AG09309 (cell line): ENCODE results near the gene ARHGAP6.
A peak's percentile ranks its signal among the peaks of the same experiment; 100 is the strongest.

Experiments used
- DNase-seq: peaks from one replicate; pipeline ENCODE4 v3.0.0-alpha.2; 2010; ENCODE audit warnings: low read depth
- H3K4me3 ChIP-seq: 2 replicates; pipeline ENCODE4 v1.5.1; 2011; ENCODE audit warnings: mild to moderate bottlenecking, low read depth, low read length, moderate library complexity; ENCODE audit not compliant: control insufficient read depth
- TF ChIP-seq, protein P1 (sequence below): IDR thresholded peaks from 2 replicates; pipeline ENCODE4 v1.5.1; 2011; ENCODE audit warnings: mild to moderate bottlenecking, low read depth, low read length, inconsistent platforms; ENCODE audit not compliant: insufficient read depth, control insufficient read depth; ENCODE audit errors: missing control alignments

Gene ARHGAP6, protein sequence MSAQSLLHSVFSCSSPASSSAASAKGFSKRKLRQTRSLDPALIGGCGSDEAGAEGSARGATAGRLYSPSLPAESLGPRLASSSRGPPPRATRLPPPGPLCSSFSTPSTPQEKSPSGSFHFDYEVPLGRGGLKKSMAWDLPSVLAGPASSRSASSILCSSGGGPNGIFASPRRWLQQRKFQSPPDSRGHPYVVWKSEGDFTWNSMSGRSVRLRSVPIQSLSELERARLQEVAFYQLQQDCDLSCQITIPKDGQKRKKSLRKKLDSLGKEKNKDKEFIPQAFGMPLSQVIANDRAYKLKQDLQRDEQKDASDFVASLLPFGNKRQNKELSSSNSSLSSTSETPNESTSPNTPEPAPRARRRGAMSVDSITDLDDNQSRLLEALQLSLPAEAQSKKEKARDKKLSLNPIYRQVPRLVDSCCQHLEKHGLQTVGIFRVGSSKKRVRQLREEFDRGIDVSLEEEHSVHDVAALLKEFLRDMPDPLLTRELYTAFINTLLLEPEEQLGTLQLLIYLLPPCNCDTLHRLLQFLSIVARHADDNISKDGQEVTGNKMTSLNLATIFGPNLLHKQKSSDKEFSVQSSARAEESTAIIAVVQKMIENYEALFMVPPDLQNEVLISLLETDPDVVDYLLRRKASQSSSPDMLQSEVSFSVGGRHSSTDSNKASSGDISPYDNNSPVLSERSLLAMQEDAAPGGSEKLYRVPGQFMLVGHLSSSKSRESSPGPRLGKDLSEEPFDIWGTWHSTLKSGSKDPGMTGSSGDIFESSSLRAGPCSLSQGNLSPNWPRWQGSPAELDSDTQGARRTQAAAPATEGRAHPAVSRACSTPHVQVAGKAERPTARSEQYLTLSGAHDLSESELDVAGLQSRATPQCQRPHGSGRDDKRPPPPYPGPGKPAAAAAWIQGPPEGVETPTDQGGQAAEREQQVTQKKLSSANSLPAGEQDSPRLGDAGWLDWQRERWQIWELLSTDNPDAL (N-terminal part only)

DNA sequence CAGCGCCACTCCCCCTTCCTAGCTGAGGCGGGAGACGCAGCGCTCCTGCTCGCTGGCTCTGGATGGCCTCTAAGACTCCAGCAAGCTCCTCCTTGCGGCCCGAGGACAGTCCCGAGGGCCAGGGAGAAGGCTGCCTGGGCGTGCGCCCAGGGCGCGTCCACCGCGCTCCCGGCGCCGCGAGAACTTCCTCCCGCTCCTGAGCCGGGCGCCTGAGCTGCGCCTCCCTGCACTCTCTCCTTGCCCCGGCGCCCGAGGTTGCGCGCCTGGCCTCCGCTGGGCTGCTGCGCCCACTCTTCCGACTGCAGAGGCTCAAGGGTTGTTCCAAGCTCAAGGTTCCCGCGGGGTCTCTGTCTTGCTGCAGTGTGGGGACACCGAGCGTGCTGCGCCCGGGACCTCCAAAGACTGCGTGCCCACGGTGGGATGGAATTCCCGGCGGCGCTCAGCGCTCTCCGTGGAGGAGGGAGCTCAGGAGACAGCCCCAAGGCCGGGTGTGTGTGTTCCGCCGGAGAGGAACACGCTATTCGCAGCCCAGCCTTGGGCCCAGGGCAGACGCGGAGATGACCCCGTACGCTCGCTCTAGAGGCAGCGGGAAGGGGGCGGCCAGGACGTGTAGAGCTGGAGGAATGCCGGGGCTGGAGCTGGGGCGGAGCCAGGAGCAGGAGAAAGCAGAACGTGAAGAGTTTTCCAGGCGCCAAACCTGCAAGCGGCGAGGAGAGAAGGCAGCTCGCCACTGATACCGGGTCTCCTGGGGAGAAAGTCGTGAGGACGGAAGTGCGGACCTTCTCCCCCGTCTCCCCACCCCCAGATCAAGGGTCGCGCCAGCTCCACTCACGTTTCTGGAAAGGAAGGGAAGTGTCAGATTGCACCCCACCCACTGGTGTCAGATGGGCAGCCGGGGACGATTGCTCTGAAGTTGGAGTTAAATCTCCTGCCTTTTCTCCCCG, at the start of gene ARHGAP6:
Gene ARHGAP6, minus strand, starts transcription at position 753 of the 944 bp plus-strand sequence. CDS start 1,092 bp downstream, outside the sequence.
- TF ChIP-seq, protein P1, sequence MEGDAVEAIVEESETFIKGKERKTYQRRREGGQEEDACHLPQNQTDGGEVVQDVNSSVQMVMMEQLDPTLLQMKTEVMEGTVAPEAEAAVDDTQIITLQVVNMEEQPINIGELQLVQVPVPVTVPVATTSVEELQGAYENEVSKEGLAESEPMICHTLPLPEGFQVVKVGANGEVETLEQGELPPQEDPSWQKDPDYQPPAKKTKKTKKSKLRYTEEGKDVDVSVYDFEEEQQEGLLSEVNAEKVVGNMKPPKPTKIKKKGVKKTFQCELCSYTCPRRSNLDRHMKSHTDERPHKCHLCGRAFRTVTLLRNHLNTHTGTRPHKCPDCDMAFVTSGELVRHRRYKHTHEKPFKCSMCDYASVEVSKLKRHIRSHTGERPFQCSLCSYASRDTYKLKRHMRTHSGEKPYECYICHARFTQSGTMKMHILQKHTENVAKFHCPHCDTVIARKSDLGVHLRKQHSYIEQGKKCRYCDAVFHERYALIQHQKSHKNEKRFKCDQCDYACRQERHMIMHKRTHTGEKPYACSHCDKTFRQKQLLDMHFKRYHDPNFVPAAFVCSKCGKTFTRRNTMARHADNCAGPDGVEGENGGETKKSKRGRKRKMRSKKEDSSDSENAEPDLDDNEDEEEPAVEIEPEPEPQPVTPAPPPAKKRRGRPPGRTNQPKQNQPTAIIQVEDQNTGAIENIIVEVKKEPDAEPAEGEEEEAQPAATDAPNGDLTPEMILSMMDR: no peak
- peak within 1 kb of the TSS; percentile 43 for H3K4me3 ChIP-seq
- no peak for DNase-seq

DNA sequence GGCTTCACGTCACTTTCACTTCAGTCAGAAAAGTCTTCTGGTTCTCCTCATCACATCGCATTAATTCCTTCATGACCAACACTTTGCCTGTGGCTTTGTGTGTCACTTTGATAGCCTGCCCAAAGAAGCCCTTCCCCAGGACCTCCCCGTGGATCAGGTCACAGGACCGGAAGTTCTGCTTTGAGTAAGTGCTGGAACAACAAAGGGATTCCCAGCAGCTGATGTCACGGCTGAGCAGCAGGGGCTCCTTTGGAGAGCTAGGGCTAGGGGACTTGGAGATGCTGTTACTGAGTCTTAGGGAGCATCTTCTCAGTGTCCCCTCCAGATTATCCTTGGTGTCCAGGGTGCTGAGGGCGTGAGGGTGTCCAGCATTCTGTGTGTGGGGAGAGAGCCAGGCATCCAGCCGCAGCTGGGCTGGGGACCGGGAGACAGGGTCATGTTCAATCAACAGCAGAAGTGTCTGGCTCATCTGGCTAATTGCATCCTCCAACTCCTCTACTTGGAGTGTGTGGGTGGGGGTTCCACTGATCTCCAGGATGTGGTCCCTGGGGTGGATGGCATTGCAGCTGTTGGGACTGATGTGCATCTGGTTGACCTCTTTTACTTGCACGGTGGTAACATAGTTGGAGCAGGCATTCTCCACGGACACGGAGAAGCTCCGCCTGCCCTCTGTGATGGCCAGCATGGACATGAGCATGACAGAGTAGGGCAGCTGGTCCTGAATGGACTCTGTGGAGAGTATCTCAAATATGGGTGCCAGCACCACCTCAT, 39.2 kb upstream of the ARHGAP6 start:
- TF ChIP-seq, protein P1: no peak
- no peak overlapping the region for H3K4me3 ChIP-seq
- DNase-seq: no peak

DNA sequence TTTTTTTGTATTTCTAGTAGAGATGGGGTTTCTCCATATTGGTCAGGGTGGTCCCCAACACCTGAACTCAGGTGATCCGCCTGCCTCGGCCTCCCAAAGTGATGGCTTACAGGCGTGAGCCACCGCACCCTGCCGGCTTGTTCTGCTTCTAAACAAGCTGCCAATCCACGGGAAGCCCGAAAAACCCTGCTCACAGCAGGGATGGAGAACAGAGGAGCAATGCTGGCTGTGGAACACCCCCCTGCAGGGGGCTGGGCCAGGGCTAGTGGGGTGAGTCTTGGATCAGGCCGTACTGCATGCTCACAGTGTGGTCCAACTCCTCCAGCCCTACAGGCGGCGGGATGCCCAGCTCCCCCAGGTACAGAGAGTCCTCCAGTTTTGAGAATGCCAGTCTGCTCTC, 38.1 kb upstream of the ARHGAP6 start:
- TF ChIP-seq, protein P1: no peak
- H3K4me3 ChIP-seq: no peak overlapping the region
- DNase-seq: no peak

DNA sequence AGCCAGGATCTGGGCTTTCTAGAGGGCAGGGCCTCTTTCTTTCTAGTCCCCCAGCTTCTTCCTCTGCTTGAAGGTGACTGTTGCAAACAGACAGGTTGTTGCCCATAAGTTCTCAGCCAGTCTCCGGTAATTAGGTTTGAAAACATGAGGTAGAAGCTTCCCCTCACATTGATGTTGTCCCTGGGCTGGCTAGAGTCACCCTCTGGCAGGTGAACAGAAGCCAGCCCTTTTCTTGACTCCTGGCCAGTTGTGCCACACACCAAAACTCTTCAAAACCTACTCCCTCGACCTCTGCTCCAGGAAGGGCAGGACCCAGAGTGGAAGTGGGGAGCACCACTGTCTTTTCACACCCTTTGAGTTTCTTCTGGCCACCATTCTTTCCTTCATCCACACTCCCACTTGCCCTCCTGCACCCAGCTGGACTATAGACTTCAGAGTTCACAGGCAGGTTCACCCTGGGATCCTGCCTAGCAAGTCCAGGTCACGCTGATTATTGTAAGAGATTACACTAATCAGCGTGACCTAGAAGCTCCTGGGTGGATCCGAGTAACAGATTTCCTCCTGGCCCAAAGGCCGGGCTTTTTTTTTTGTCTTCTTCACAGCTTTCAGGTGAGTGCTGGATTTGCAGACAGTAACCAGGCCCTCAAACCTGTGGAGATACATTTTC, 37.4 kb upstream of the ARHGAP6 start:
- TF ChIP-seq, protein P1: no peak
- no peak for DNase-seq

DNA sequence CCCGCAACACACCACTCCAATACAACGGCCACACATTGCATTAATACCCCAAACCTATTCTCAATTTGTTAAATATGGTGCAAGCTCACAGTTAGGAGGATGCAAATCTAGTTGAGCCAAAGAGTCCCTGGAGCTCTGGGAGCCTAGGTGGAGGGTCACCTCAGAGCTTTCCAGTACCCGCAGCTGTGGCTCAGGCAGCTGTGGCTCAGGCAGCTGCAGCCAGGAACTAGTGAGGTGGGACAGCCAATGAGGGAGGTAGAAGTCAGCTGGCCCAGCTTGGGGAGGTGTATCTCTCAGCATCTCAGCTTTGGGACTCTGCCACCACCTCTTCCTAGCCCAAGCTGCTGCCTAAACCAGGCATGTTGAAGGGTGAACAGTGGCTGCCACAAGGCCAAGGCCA, 36.7 kb upstream of the ARHGAP6 start:
- DNase-seq: no peak
- TF ChIP-seq, protein P1: no peak
- H3K4me3 ChIP-seq: no peak overlapping the region

More for the DNA sequence above, 37.4 kb upstream of the ARHGAP6 start:
- H3K4me3 ChIP-seq: no peak overlapping the region
